Heart right ventricle (tissue), 16 donors: ENCODE data around the gene PTPRN2. TPM values are rescaled to one million over a fixed set of nuclear protein-coding genes. Genes with fewer than 3 reads are reported as not detected.
"Not testable (repeated sequence)": the region's sequence is repeated elsewhere in the genome, so short reads cannot be mapped to it uniquely, and the experiment has no call there.

Experiments used
- ATAC-seq, 8 donors: fragments of 200-7000 bp; cut with Tn5 transposase; one replicate each; pipeline ENCODE4 v1.9.1; 2020; ENCODE audit warnings: mild to moderate bottlenecking in 8 of 8, moderate library complexity in 8 of 8, moderate number of reproducible peaks in 1 of 8
- DNase-seq, 2 donors: peaks; one replicate each; pipeline ENCODE4 v3.0.0-alpha.2; 2020
- H3K27ac ChIP-seq, 10 donors: fragments of 200-600 bp; sonication (generic) in 2 of 10; one replicate each; pipeline versions ENCODE4 v1.5.0 to v1.8.0; 2020 to 2022; ENCODE audit warnings: mild to moderate bottlenecking in 3 of 10
- H3K27me3 ChIP-seq, 7 donors: fragments of 200-600 bp; one replicate each; pipeline ENCODE4 v1.8.0; 2021 to 2022; ENCODE audit warnings: mild to moderate bottlenecking in 2 of 7
- H3K36me3 ChIP-seq, 9 donors: fragments of 200-600 bp; sonication (generic) in 1 of 9; one replicate each; pipeline versions ENCODE4 v1.5.0 to v1.8.0; 2020 to 2022; ENCODE audit warnings: mild to moderate bottlenecking in 2 of 9
- H3K4me1 ChIP-seq, 9 donors: fragments of 200-600 bp; sonication (generic) in 1 of 9; one replicate each; pipeline versions ENCODE4 v1.5.0 to v1.8.0; 2020 to 2022; ENCODE audit warnings: mild to moderate bottlenecking in 4 of 9
- H3K4me3 ChIP-seq, 10 donors: fragments of 200-600 bp; sonication (generic) in 2 of 10; one replicate each; pipeline versions ENCODE4 v1.5.0 to v1.8.0; 2020 to 2022; ENCODE audit warnings: mild to moderate bottlenecking in 7 of 10, moderate library complexity in 2 of 10
- H3K9me3 ChIP-seq, 11 donors: fragments of 200-600 bp in 10 of 11; sonication (generic) in 2 of 11; one replicate each; pipeline versions ENCODE4 v1.5.0 to v1.8.0; 2013 to 2022; ENCODE audit warnings: mild to moderate bottlenecking in 2 of 11, control low read depth in 1 of 11, moderate library complexity in 1 of 11
- WGBS, 2 donors: extraction: QIAGEN DNeasy Blood & Tissue Kit; methylation state at CpG; one replicate each; pipeline ENCODE4 v1.1.7; 2013; ENCODE audit warnings: inconsistent platforms in 1 of 2; 5-methylcytosine and 5-hydroxymethylcytosine counted together
- intact Hi-C, 10 donors: fragments of 100-400 bp; cut with DNase I; formaldehyde crosslinking; loops; one replicate each; pipeline versions ENCODE4 v1.11.1 to v1.14.2; 2022
- polyA plus RNA-seq, 2 donors: library from polyadenylated mRNA; stranded (reverse); fragments of 200-250 nt; gene quantifications; one replicate each; pipeline ENCODE4 v1.2.3, GENCODE V29; 2013
- total RNA-seq, 10 donors: library from RNA; stranded (reverse); fragmentation: NEBNext Ultra II Directional in 3 of 10; extraction: Animal tissue kit (Norgen Biotek cat#: 25700) in 3 of 10; gene quantifications; one replicate each; pipeline versions ENCODE4 v1.2.1 to v1.2.4, GENCODE V29; 2021 to 2023
- TF ChIP-seq, protein P1 (sequence below), 9 donors: fragments of 200-600 bp; sonication (generic) in 2 of 9; IDR thresholded peaks; one replicate each; pipeline versions ENCODE4 v1.5.0 to v1.8.0; 2021 to 2022; ENCODE audit warnings: antibody characterized with exemption in 9 of 9, mild to moderate bottlenecking in 5 of 9, moderate library complexity in 1 of 9
- donor health status: Arrhythmogenic right ventricular cardiomyopathy.
- donor health status: ischemic (EF 13 %, LVEDD 7.1; RV severe dilation, severe dysfunction).
- donor health status: healthy with polysubstance abuse.
- donor health status: DM: no; HTN: yes; CAD: no.
- donor health status: DM: no; HTN: no; CAD: no.
- donor health status: ischemic (EF 25% LVEDD 6.9; RV normal size, moderate dysfunction).
- donor health status: ischemic (EF 25% LVEDD 5.7; RV mildly dilated, moderate dysfunction).
- donor health status: healthy.
- donor health status: DM: yes; HTN: yes; CAD: no.
- donor health status: Ischemic cardiomyopathy.
- donor health status: ischemic (EF 35%, LVEDD 5.7; RV mildly dilated, moderate dysfunction).
- donor health status: nonischemic (EF 11% LVEDD 7.7; RV severe dilation, severe dysfunction).
- donor health status: DM: yes; HTN: yes; CAD: no.
- donor health status: PGD.
- donor health status: ischemic (EF 29% LVEDD 5.4; RV normal size, mild dysfunction).
- donor health status: nonischemic (EF 23%, LVEDD 6.1; RV moderate dilation, normal function).

Gene PTPRN2
- total and polyA plus RNA-seq, 12 donors: 0.82 to 1.8 (median 1.3) TPM

GRCh38 chr7:158350166-158350900, 237.3 kb downstream of the PTPRN2 start:
- DNase-seq (no peak), ATAC-seq (no peak)
- Histone ChIP-seq H3K4me3 (no peak overlapping the region), H3K27ac (no peak overlapping the region), H3K9me3 (peaks cover 0 to 16% (median 5%) of the 10 kb centered on the region in 11 donors), H3K27me3 (peaks cover 0 to 37% (median 4%) of the 10 kb centered on the region in 7 donors), H3K36me3 (no peaks in the 10 kb centered on the region), H3K4me1 (no peaks in the 10 kb centered on the region)
- intact Hi-C loops: no loop called here
- 74 to 78% methylated on average over 12 of the region's 12 CpGs for WGBS, 2 donors
- TF ChIP-seq, protein P1, sequence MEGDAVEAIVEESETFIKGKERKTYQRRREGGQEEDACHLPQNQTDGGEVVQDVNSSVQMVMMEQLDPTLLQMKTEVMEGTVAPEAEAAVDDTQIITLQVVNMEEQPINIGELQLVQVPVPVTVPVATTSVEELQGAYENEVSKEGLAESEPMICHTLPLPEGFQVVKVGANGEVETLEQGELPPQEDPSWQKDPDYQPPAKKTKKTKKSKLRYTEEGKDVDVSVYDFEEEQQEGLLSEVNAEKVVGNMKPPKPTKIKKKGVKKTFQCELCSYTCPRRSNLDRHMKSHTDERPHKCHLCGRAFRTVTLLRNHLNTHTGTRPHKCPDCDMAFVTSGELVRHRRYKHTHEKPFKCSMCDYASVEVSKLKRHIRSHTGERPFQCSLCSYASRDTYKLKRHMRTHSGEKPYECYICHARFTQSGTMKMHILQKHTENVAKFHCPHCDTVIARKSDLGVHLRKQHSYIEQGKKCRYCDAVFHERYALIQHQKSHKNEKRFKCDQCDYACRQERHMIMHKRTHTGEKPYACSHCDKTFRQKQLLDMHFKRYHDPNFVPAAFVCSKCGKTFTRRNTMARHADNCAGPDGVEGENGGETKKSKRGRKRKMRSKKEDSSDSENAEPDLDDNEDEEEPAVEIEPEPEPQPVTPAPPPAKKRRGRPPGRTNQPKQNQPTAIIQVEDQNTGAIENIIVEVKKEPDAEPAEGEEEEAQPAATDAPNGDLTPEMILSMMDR (IDR thresholded peaks at IDR 0.05): no peak

DNA sequence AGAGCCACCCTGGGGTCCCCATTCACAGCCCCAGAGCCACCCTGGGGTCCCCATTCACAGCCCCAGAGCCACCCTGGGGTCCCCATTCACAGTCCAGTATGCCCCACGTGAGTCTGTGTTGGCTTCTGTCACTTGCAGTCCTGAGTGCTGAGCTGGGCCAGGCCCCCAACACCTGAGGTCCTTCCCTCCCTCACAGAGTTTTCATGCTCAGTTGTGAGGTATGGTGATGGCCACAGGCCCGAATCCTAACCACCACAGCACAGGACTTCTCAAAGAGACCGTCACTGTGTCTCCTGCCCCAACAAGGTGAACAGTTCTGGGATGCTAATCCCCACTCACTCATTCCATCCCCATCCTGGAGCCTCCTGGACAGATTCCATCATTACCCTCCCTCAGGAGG, 239.2 kb downstream of the PTPRN2 start:
- H3K4me1 ChIP-seq: no peaks in the 10 kb centered on the region
- no peak overlapping the region for H3K27ac ChIP-seq
- TF ChIP-seq, protein P1 (IDR thresholded peaks at IDR 0.05): no peak
- H3K9me3 ChIP-seq: no peaks in the 10 kb centered on the region
- intact Hi-C loops: no loop called here
- H3K27me3 ChIP-seq: peaks cover 0 to 34% (median 4%) of the 10 kb centered on the region in 7 donors
- DNase-seq (no peak), ATAC-seq (no peak)
- 66 to 67% methylated on average over 3 of the region's 3 CpGs for WGBS, 2 donors
- no peak overlapping the region for H3K4me3 ChIP-seq
- no peaks in the 10 kb centered on the region for H3K36me3 ChIP-seq

DNA sequence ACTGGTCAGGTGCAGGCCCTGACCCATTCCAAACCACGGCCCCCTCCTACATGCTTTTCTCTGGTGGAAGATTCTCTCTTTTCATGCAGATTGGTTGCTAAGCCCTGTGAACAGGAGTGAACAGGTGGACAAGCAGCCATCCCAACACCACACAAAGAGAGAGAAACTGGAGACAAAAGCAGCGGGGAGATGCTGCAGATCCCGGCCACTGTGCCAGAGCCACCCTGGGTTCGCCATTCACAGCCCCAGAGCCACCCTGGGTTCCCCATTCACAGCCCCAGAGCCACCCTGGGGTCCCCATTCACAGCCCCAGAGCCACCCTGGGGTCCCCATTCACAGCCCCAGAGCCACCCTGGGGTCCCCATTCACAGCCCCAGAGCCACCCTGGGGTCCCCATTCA, 239.6 kb downstream of the PTPRN2 start:
- WGBS, 2 donors: 87 to 90% methylated on average over 4 of the region's 4 CpGs
- ATAC-seq, intact Hi-C loops, H3K4me3 ChIP-seq, H3K4me1 ChIP-seq, DNase-seq, H3K36me3 ChIP-seq, H3K27ac ChIP-seq, H3K9me3 ChIP-seq: not testable (repeated sequence)
- H3K27me3 ChIP-seq: peaks cover 0 to 33% (median 4%) of the 10 kb centered on the region in 7 donors

GRCh38 chr7:158345731-158346130, 241.9 kb downstream of the PTPRN2 start:
- H3K36me3 ChIP-seq: no peaks in the 10 kb centered on the region
- H3K4me3 ChIP-seq: no peak overlapping the region
- TF ChIP-seq, protein P1 (IDR thresholded peaks at IDR 0.05): no peak
- peaks cover 0 to 6% (median 0%) of the 10 kb centered on the region in 11 donors for H3K9me3 ChIP-seq
- ATAC-seq: no peak
- intact Hi-C loops: no loop called here
- no peak for DNase-seq
- H3K27ac ChIP-seq: no peak overlapping the region
- 65 to 68% methylated on average over 6 of the region's 6 CpGs for WGBS, 2 donors
- no peaks in the 10 kb centered on the region for H3K4me1 ChIP-seq
- H3K27me3 ChIP-seq: peaks cover 0 to 16% (median 4%) of the 10 kb centered on the region in 7 donors

- 69 to 81% methylated on average over 11 of the region's 11 CpGs for WGBS, 2 donors
- intact Hi-C loops: no loop called here
- Histone ChIP-seq H3K4me1 (no peaks in the 10 kb centered on the region), H3K27me3 (peaks cover 0 to 10% (median 4%) of the 10 kb centered on the region in 7 donors), H3K36me3 (no peaks in the 10 kb centered on the region), H3K9me3 (peaks cover 0 to 6% (median 0%) of the 10 kb centered on the region in 11 donors), H3K27ac (no peak overlapping the region), H3K4me3 (no peak overlapping the region)
- ATAC-seq: no peak
- peak in 1 of 2 donors; percentile 2 for DNase-seq
- TF ChIP-seq, protein P1 (IDR thresholded peaks at IDR 0.05): no peak
Measured at GRCh38 chr7:158344706-158345300, 242.8 kb downstream of the PTPRN2 start.
